Activated T-cell treated with anti-CD3 and anti-CD28 coated beads, Interleukin-2, amount 50 U/mL, for 72 hours (primary cell): Measurements from ENCODE around the gene NKD1. TPM values are rescaled to one million over a fixed set of nuclear protein-coding genes. Genes with fewer than 3 reads are reported as not detected.

Experiments
- ATAC-seq, 2 donors: fragments of 150-1000 bp; cut with Tn5 transposase; replicated peaks in 1 of 2; 2 replicates each; pipeline ENCODE4 v1.10.0; 2021; ENCODE audit warnings: moderate library complexity in 2 of 2, mild to moderate bottlenecking in 1 of 2
- DNase-seq, 2 donors: peaks; one replicate each; pipeline ENCODE4 v3.0.0; 2021 to 2022; ENCODE audit warnings: mixed read lengths in 1 of 2
- H3K27ac Mint-ChIP-seq: one replicate; pipeline ENCODE4 v1.8.0; 2022; ENCODE audit warnings: mild to moderate bottlenecking, moderate library complexity, mixed read lengths
- H3K27me3 Mint-ChIP-seq: one replicate; pipeline ENCODE4 v1.8.0; 2022; ENCODE audit warnings: low read depth, mixed read lengths
- H3K36me3 Mint-ChIP-seq, 2 donors: one replicate each; pipeline ENCODE4 v1.8.0; 2022; ENCODE audit warnings: mixed read lengths in 2 of 2, mild to moderate bottlenecking in 1 of 2; ENCODE audit not compliant: insufficient read depth in 2 of 2
- H3K4me1 Mint-ChIP-seq: one replicate; pipeline ENCODE4 v1.8.0; 2022; ENCODE audit warnings: low read depth, mixed read lengths
- H3K4me3 Mint-ChIP-seq, 2 donors: one replicate each; pipeline ENCODE4 v1.8.0; 2022; ENCODE audit warnings: mild to moderate bottlenecking in 2 of 2, mixed read lengths in 2 of 2, moderate library complexity in 2 of 2
- H3K9me3 Mint-ChIP-seq, 2 donors: one replicate each; pipeline ENCODE4 v1.8.0; 2022; ENCODE audit warnings: mixed read lengths in 2 of 2
- total RNA-seq, 2 donors: library from RNA; stranded (reverse); gene quantifications; one replicate each; pipeline ENCODE4 v1.2.3, GENCODE V29; 2022

Gene NKD1
- total RNA-seq, 2 donors from 2014 or later: 0.96 to 2.4 TPM

GRCh38 chr16:50548909-50549560 lies 839 bp downstream of the NKD1 start:
- DNase-seq: no peak

GRCh38 chr16:50549561-50549915 lies 1.3 kb downstream of the NKD1 start:
- peaks cover 23% of the 10 kb centered on the region for H3K4me1 Mint-ChIP-seq
- H3K4me3 Mint-ChIP-seq: peak overlapping the region; percentile 39 to 85
- DNase-seq: no peak
- H3K27me3 Mint-ChIP-seq: peaks cover 21% of the 10 kb centered on the region
- H3K27ac Mint-ChIP-seq: no peak overlapping the region
- ATAC-seq: no peak
- H3K9me3 Mint-ChIP-seq: no peaks in the 10 kb centered on the region
- peaks cover 0 to 3% of the 10 kb centered on the region in 2 donors for H3K36me3 Mint-ChIP-seq

More at GRCh38 chr16:50548909-50549560, 839 bp downstream of the NKD1 start:
- Mint-ChIP-seq H3K4me1 (peaks cover 22% of the 10 kb centered on the region), H3K4me3 (peak overlapping the region; percentile 76 to 85), H3K9me3 (peaks cover under 1 to 4% of the 10 kb centered on the region in 2 donors), H3K36me3 (peaks cover 3 to 6% of the 10 kb centered on the region in 2 donors), H3K27me3 (peaks cover 21% of the 10 kb centered on the region), H3K27ac (no peak overlapping the region)
- ATAC-seq: no peak

- H3K4me1 Mint-ChIP-seq: peaks cover 23% of the 10 kb centered on the region
- H3K27me3 Mint-ChIP-seq: peaks cover 21% of the 10 kb centered on the region
- DNase-seq: no peak
- no peaks in the 10 kb centered on the region for H3K9me3 Mint-ChIP-seq
- H3K36me3 Mint-ChIP-seq: peaks cover 0 to 3% of the 10 kb centered on the region in 2 donors
- H3K4me3 Mint-ChIP-seq: peak overlapping the region; percentile 39 to 85
- H3K27ac Mint-ChIP-seq: no peak overlapping the region
- no peak for ATAC-seq
Observed at GRCh38 chr16:50550035-50550434, 1.8 kb downstream of the NKD1 start.

GRCh38 chr16:50550866-50551641 lies 2.9 kb downstream of the NKD1 start:
- peaks cover 0 to 3% of the 10 kb centered on the region in 2 donors for H3K36me3 Mint-ChIP-seq
- no peak overlapping the region for H3K4me3 Mint-ChIP-seq
- no peak for DNase-seq
- peaks cover 17% of the 10 kb centered on the region for H3K27me3 Mint-ChIP-seq
- no peak overlapping the region for H3K27ac Mint-ChIP-seq
- no peaks in the 10 kb centered on the region for H3K9me3 Mint-ChIP-seq
- no peak for ATAC-seq
- H3K4me1 Mint-ChIP-seq: peaks cover 23% of the 10 kb centered on the region

DNA sequence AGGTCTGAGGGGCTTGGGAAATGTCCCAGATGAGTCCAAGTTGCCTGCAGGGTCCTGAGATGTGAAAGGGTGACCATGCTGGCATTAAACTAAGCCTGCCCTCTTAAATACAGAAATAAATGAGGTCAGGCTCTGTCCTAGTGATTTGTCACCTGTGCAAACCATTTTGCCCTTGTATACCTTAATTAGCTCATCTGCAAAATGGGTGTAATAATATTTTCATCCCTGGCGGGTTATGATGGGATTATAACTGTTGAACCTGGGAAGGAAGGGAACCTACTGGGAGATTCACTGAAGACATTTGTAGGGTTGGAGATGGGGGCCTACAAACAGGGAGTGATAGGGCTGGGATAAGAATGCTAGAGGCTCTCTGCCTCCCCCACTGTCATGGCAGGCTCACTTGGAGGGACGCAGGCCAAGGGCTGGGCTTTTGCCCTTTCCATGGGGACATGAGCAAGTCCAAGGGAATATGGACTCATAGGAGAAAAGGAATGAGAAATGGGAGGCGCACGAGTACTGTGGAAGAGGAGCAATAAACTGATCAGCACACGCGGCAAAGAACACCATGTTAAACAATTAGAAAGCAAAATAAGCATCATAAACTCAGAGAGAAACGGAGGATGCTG lies 4.4 kb downstream of the NKD1 start:
- no peak overlapping the region for H3K4me3 Mint-ChIP-seq
- no peak for DNase-seq
- H3K27me3 Mint-ChIP-seq: peaks cover 13% of the 10 kb centered on the region
- peaks cover 23% of the 10 kb centered on the region for H3K4me1 Mint-ChIP-seq
- no peak for ATAC-seq
- H3K36me3 Mint-ChIP-seq: peaks cover 0 to 4% of the 10 kb centered on the region in 2 donors
- H3K27ac Mint-ChIP-seq: no peak overlapping the region
- H3K9me3 Mint-ChIP-seq: no peaks in the 10 kb centered on the region

- peaks cover 13% of the 10 kb centered on the region for H3K27me3 Mint-ChIP-seq
- no peaks in the 10 kb centered on the region for H3K9me3 Mint-ChIP-seq
- no peak for ATAC-seq
- H3K4me1 Mint-ChIP-seq: peaks cover 23% of the 10 kb centered on the region
- H3K36me3 Mint-ChIP-seq: peaks cover 2 to 4% of the 10 kb centered on the region in 2 donors
- no peak overlapping the region for H3K27ac Mint-ChIP-seq
- H3K4me3 Mint-ChIP-seq: no peak overlapping the region
- no peak for DNase-seq
Observed at GRCh38 chr16:50553182-50553710, 5.0 kb downstream of the NKD1 start.

GRCh38 chr16:50553731-50554360 lies 5.7 kb downstream of the NKD1 start:
- ATAC-seq (no peak), DNase-seq (no peak)
- no peaks in the 10 kb centered on the region for H3K9me3 Mint-ChIP-seq
- H3K27ac Mint-ChIP-seq: no peak overlapping the region
- peaks cover 3 to 4% of the 10 kb centered on the region in 2 donors for H3K36me3 Mint-ChIP-seq
- H3K27me3 Mint-ChIP-seq: peaks cover 13% of the 10 kb centered on the region
- H3K4me3 Mint-ChIP-seq: no peak overlapping the region
- H3K4me1 Mint-ChIP-seq: peaks cover 23% of the 10 kb centered on the region

DNA sequence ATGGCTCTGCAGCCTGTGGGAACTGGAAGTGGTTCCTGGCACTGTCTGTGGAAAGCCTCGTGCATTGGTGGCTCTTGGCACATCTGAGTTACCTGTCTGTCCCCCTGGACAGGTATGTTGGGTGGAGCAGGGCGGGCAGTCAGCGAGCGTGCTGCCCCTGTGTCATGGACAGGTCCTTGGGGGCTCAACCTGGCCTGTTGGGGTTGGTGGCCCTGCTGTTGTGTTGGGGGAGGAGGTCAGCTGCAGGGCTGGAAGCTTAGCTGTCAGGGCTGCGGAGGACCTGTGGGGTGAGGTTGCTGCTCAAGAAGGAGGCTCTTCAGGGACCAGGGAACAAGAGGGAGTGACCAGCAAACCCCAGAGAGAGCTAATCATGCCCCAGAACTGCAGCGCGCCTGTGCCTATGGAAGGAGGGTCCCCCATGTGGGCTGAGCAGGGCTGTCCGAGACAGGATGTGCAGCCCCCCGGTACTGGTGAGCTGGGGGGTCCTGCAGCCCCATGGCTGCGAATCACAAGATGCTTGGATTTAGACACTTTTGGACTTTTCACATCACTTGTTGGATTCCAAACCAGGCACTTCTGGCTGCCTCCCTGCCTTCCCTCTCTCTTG lies 7.2 kb downstream of the NKD1 start:
- Mint-ChIP-seq H3K27me3 (peaks cover 4% of the 10 kb centered on the region), H3K4me3 (no peak overlapping the region), H3K9me3 (no peaks in the 10 kb centered on the region), H3K36me3 (peaks cover 3 to 4% of the 10 kb centered on the region in 2 donors), H3K27ac (no peak overlapping the region), H3K4me1 (peaks cover 13% of the 10 kb centered on the region)
- DNase-seq (no peak), ATAC-seq (no peak)

DNA sequence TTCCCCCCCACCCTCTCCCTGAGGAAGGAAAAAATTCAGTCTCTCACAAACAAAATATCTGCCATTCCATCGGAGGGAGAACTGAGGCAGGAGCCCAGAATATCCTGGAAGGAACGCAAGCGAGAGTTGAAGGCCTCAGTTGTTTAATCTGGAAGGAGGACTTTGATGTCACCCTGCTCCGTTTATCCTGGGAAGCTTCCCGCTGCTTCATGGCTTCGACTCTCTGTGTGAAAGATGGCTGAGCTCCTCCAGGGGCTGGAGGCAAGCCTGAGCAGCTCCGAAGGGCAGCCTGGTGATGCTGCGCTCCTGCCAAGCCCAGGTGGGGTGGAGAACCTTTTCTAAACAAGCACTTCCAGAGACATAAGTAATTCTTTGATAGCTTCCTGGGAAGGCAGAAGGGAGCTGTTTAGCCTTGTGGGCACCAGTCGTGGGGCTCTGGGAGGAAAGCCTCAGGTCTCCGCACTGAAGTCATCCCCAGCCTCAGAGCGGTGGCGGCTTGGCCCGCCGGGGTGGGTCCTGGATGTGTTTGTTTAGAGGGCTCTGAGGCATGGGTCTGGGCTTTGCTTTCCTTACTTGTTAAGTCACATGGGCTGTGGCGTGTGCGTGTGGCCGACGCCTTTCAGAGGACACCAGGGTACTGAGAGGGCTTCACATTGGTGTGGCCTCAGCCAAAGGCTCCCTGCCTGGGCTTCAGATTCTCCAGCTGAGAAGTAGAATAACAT lies 7.9 kb downstream of the NKD1 start:
- peaks cover 3 to 4% of the 10 kb centered on the region in 2 donors for H3K36me3 Mint-ChIP-seq
- no peak overlapping the region for H3K4me3 Mint-ChIP-seq
- DNase-seq: no peak
- peaks cover 0 to 1% of the 10 kb centered on the region in 2 donors for H3K9me3 Mint-ChIP-seq
- no peak overlapping the region for H3K27ac Mint-ChIP-seq
- H3K4me1 Mint-ChIP-seq: peaks cover 12% of the 10 kb centered on the region
- no peak for ATAC-seq
- no peaks in the 10 kb centered on the region for H3K27me3 Mint-ChIP-seq

DNA sequence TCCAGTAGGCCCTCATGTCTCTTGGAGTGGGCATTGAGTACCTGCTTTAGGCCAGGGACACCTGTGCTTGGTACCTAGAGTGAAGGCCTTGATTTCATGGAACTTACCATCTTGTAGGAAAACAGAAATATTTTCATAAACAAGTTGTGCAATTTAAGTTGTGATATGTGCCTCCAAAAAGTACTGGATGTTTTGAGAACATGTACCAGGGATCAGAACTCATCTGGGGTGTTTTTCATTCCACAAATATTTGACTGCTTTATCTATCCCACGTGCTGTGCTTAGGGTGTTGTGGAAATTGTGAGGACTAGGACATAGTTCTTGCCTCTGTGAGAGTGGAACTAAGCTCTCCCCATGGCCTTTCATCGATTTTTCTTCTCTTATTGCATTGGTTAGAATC lies 8.8 kb downstream of the NKD1 start:
- no peak overlapping the region for H3K27ac Mint-ChIP-seq
- peaks cover 12% of the 10 kb centered on the region for H3K4me1 Mint-ChIP-seq
- no peaks in the 10 kb centered on the region for H3K27me3 Mint-ChIP-seq
- peaks cover 1 to 2% of the 10 kb centered on the region in 2 donors for H3K9me3 Mint-ChIP-seq
- no peak for ATAC-seq
- no peak for DNase-seq
- no peak overlapping the region for H3K4me3 Mint-ChIP-seq
- H3K36me3 Mint-ChIP-seq: peaks cover 4 to 6% of the 10 kb centered on the region in 2 donors

DNA sequence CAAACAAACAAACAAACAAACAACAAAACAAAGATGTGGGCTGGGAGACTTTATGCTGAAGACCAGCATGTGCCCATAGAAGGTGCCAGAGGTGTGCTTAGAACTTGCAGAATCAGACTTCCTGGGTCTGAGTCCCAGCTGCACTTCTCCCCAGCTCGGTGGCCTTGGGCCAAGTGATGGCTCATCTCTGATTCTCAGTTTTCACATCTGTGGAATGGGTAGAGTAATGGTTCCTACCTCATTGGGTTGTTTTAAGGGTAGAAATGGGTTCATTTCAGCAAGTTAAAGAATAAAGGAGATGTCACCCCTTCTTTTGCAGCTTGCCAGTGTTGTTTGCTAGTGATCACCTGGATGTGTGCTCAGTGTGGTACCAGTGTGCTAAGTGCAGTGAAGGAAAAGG lies 10.7 kb downstream of the NKD1 start:
- Mint-ChIP-seq H3K27ac (no peak overlapping the region), H3K4me3 (no peak overlapping the region), H3K4me1 (peaks cover 9% of the 10 kb centered on the region), H3K36me3 (peaks cover 4 to 6% of the 10 kb centered on the region in 2 donors), H3K9me3 (peaks cover 1 to 2% of the 10 kb centered on the region in 2 donors), H3K27me3 (no peaks in the 10 kb centered on the region)
- DNase-seq (no peak), ATAC-seq (no peak)

GRCh38 chr16:50559342-50559741 lies 11.1 kb downstream of the NKD1 start:
- ATAC-seq (no peak), DNase-seq (no peak)
- Mint-ChIP-seq H3K27ac (no peak overlapping the region), H3K4me1 (peaks cover 10% of the 10 kb centered on the region), H3K36me3 (peaks cover 4 to 6% of the 10 kb centered on the region in 2 donors), H3K27me3 (no peaks in the 10 kb centered on the region), H3K4me3 (no peak overlapping the region), H3K9me3 (peaks cover 1 to 2% of the 10 kb centered on the region in 2 donors)
